BJ (cell line): ENCODE measurements around the gene MPL. TPM values are rescaled to one million over a fixed set of nuclear protein-coding genes. Genes with fewer than 3 reads are reported as not detected.
"Not testable (repeated sequence)": the region's sequence is repeated elsewhere in the genome, so short reads cannot be mapped to it uniquely, and the experiment has no call there.

ENCODE experiments used
- CTCF ChIA-PET: fragments of 350-600 bp; formaldehyde crosslinking; extraction: SDS; loops from one replicate; lab custom pipeline; 2021; ENCODE audit warnings: antibody characterized with exemption, inconsistent platforms; lab: Yijun Ruan, JAX
- POLR2A ChIA-PET: fragments of 300-600 bp; sonication (Branson Sonifier 250); formaldehyde crosslinking; extraction: SDS; loops from one replicate; lab custom pipeline; 2021; ENCODE audit warnings: antibody characterized with exemption; lab: Charles Lee
- DNase-seq: peaks from one replicate; pipeline ENCODE4 v3.0.0-alpha.2; 2011; ENCODE audit warnings: low read depth
- H3K27me3 ChIP-seq: 2 replicates; pipeline ENCODE4 v1.6.0; 2011; ENCODE audit warnings: low read length; ENCODE audit not compliant: control insufficient read depth, insufficient read depth
- H3K36me3 ChIP-seq: 2 replicates; pipeline ENCODE4 v1.5.1; 2011; ENCODE audit warnings: low read length; ENCODE audit not compliant: control insufficient read depth, insufficient read depth
- H3K4me3 ChIP-seq: 2 replicates; pipeline ENCODE4 v1.5.1; 2011; ENCODE audit warnings: low read depth, mild to moderate bottlenecking, control low read depth, low read length
- polyA plus RNA-seq: library from polyadenylated mRNA; depleted of rRNA; stranded (reverse); fragments of >200 nt; gene quantifications from 2 replicates; pipeline ENCODE4 v1.2.3, GENCODE V29; 2011; rRNA removed
- TF ChIP-seq, protein P1 (sequence below): IDR thresholded peaks from 2 replicates; pipeline ENCODE4 v1.5.1; 2011; ENCODE audit warnings: low read depth, mild to moderate bottlenecking, control low read depth, inconsistent platforms, low read length, moderate library complexity; ENCODE audit not compliant: insufficient read depth

MPL gene
- polyA plus RNA-seq, 1 experiment, result not detected

DNA sequence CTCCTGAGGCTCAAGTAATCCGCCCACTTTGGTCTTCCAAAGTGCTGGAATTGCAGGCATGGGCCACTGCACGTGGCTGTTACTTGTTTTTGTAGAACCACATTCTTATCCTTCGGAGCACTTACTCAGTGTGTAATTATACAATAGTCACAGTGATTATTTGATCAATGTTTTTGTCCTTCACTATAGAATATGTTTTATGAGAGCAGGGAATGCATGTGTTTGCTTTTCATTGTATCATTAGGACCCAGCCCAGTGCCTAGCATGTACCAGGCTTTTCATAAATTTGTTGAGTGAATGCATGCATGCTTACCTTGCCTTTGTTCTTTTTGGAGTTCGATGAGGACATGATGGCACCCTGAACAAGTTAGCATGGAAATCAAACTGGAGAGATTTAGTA is 57.9 kb downstream of the MPL start:
- ChIA-PET POLR2A (no interaction called here), CTCF (interaction anchor here (2.0 kb wide), 1 partner anchor 9 kb away, joined by 5 read pairs; no protein-coding TSS in a partner anchor)
- Histone ChIP-seq H3K27me3 (no peaks in the 10 kb centered on the region), H3K4me3 (no peak overlapping the region), H3K36me3 (peaks cover 3% of the 10 kb centered on the region)
- TF ChIP-seq, protein P1, sequence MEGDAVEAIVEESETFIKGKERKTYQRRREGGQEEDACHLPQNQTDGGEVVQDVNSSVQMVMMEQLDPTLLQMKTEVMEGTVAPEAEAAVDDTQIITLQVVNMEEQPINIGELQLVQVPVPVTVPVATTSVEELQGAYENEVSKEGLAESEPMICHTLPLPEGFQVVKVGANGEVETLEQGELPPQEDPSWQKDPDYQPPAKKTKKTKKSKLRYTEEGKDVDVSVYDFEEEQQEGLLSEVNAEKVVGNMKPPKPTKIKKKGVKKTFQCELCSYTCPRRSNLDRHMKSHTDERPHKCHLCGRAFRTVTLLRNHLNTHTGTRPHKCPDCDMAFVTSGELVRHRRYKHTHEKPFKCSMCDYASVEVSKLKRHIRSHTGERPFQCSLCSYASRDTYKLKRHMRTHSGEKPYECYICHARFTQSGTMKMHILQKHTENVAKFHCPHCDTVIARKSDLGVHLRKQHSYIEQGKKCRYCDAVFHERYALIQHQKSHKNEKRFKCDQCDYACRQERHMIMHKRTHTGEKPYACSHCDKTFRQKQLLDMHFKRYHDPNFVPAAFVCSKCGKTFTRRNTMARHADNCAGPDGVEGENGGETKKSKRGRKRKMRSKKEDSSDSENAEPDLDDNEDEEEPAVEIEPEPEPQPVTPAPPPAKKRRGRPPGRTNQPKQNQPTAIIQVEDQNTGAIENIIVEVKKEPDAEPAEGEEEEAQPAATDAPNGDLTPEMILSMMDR, result no peak
- DNase-seq, result no peak

DNA sequence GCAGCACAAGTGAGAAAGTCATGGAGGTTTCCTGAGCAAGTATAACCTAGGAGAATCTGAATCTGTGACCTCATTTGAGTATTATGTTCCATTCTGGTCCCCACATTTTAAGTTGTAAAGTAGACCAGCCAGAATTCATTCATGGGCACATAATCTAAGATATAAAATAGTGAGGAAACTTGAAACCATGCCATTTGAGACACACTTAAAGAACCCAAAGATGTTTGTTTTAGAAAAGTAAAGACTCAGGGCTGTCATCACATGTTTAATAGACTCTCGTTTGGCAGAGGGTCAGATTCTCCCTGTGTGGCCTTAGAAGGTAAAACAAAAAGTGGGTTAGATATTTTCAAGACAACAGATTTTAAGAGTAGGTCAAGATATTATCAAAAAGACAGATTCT is 58.4 kb downstream of the MPL start:
- TF ChIP-seq, protein P1, result no peak
- POLR2A ChIA-PET, result no interaction called here
- CTCF ChIA-PET, result no interaction called here
- no peak for DNase-seq
- no peak overlapping the region for H3K4me3 ChIP-seq
- H3K36me3 ChIP-seq, result peaks cover 3% of the 10 kb centered on the region
- no peaks in the 10 kb centered on the region for H3K27me3 ChIP-seq

DNA sequence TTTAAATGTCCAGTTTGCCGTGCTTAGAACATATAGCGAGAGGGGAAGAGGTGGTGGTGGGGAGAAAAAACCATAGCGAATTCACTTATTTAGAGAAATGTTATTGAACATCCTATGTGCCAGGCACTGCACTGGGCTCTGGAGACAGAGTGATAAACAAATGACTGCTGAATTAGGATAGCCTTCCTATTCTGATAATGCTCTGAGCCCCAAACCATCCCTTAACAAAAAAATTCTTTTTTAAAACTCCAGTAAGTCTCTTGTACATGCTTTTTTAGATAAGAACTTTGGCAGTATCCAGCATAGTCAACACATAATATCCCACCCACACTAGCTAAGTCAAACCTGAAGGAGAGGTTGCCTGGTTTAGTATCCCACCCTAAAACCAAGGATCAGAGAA is 60.6 kb downstream of the MPL start:
- DNase-seq, result no peak

DNA sequence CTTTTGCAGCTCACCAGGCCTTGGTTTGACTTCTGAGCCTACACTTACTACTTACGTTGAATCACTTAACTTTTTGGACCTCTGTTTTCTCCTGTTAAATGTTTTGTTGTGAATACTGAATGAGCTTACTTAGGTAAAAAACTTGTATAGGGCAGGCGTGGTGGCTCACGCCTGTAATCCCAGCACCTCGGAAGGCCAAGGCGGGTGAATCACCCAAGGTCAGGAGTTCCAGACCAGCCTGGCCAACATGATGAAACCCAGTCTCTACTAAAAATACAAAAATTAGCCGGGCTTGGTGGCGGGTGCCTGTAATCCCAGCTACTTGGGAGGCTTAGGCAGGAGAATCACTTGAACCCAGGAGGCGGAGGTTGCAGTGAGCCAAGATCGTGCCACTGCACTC is 62.8 kb downstream of the MPL start:
- H3K27me3 ChIP-seq, POLR2A ChIA-PET, DNase-seq, H3K4me3 ChIP-seq, CTCF ChIA-PET: not testable (repeated sequence)
- peaks cover 11% of the 10 kb centered on the region for H3K36me3 ChIP-seq

More for the DNA sequence above, 60.6 kb downstream of the MPL start:
- peaks cover 6% of the 10 kb centered on the region for H3K36me3 ChIP-seq
- H3K4me3 ChIP-seq, result no peak overlapping the region
- TF ChIP-seq, protein P1, result no peak
- ChIA-PET POLR2A (no interaction called here), CTCF (interaction anchor here (0.8 kb wide), 1 partner anchor 10 kb away, joined by 6 read pairs; no protein-coding TSS in a partner anchor)
- H3K27me3 ChIP-seq, result no peaks in the 10 kb centered on the region

DNA sequence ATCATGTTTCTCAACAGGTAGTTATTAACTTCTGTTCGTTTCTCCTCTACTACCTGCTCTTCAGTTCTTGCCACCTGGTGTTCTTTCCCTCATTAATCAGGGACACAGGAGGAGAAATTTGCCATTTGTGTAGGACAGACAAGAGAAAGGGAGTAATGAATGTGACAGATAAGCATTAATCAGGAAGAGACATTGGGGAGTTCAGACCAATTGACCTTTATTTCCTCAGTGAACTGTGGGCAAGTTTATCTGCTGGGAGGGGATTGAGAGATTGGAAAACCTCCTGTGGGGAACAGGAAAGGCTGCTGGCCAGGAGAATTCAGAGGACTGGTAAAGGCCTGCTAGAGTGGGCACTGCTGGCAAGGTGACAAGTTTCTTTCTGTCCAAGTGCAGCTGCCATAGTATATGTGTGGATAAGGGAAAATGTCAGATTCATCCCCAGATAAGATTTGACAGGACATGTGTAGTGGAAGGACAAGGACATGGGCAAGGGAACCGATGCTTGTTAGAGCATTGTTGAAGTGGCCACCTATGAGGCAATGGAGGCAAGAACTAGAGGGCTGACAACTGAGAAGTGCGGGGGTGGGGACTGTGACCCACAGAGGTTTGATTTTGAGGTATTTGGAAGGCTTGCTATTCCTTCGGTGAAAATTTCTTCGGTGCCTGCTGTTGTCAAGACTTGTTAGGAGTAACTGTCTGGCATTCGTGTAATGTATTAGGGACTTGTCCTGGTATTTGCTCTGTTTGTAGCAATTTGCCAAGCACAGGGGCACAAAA is 64.7 kb downstream of the MPL start:
- H3K36me3 ChIP-seq, result peaks cover 16% of the 10 kb centered on the region

More for the DNA sequence above, 64.7 kb downstream of the MPL start:
- DNase-seq, result no peak
- Histone ChIP-seq H3K4me3 (no peak overlapping the region), H3K27me3 (no peaks in the 10 kb centered on the region)
- CTCF ChIA-PET, result interaction anchor here (0.6 kb wide), 1 partner anchor 9 kb away, joined by 3 read pairs; no protein-coding TSS in a partner anchor
- TF ChIP-seq, protein P1, result no peak
- POLR2A ChIA-PET, result no interaction called here

Other genes starting within 250 kb of the MPL start
- 63.4 and 70.9 TPM in 2 replicates for gene EBNA1BP2, start 165.5 kb upstream of the MPL start, polyA plus RNA-seq
- 0.27 TPM in 2 replicates for gene CFAP57, start 165.5 kb upstream of the MPL start, polyA plus RNA-seq
- gene TMEM125, start 67.8 kb upstream of the MPL start, polyA plus RNA-seq, result 0.17 TPM in 2 replicates
- not detected in 2 replicates for gene C1orf210, start 52.2 kb upstream of the MPL start, polyA plus RNA-seq
- gene TIE1, start 36.8 kb upstream of the MPL start, polyA plus RNA-seq, result 0.05 TPM in 1 of 2 replicates, not detected in the other
- gene CDC20, start 21.2 kb downstream of the MPL start, polyA plus RNA-seq, result 58.4 and 107 TPM in 2 replicates
- gene ELOVL1, start 30.2 kb downstream of the MPL start, polyA plus RNA-seq, result 263 and 287 TPM in 2 replicates
- gene MED8, start 52.0 kb downstream of the MPL start, polyA plus RNA-seq, result 50.8 and 52.0 TPM in 2 replicates
- gene SZT2, start 52.1 kb downstream of the MPL start, polyA plus RNA-seq, result 8.6 and 12.1 TPM in 2 replicates
- gene HYI, start 116.1 kb downstream of the MPL start, polyA plus RNA-seq, result 38.1 and 59.4 TPM in 2 replicates
- 70.3 and 97.0 TPM in 2 replicates for gene PTPRF, start 193.1 kb downstream of the MPL start, polyA plus RNA-seq